H1 (cell line): ENCODE results near the gene DAB2IP.

Experiments used
- CTCF ChIP-seq, 3 experiments: IDR thresholded peaks; 1 replicate in 2 of 3; 2 replicates in 1 of 3; pipeline versions ENCODE4 v1.5.1 to v1.6.1; 2011; ENCODE audit warnings: low read length in 3 of 3, mild to moderate bottlenecking in 3 of 3, inconsistent platforms in 2 of 3, low read depth in 1 of 3, moderate library complexity in 1 of 3; ENCODE audit not compliant: insufficient read depth in 1 of 3; ENCODE audit errors: control extremely low read depth in 1 of 3
- EP300 ChIP-seq, 2 experiments: IDR thresholded peaks; 1 replicate in 1 of 2; 2 replicates in 1 of 2; pipeline ENCODE4 v1.6.1; 2011 to 2012; ENCODE audit warnings: low read depth in 2 of 2, low read length in 2 of 2, mild to moderate bottlenecking in 2 of 2, borderline replicate concordance in 1 of 2, inconsistent platforms in 1 of 2, moderate library complexity in 1 of 2
- HDAC2 ChIP-seq, 2 experiments: fragments of 300-600 bp in 1 of 2; sonication (generic) in 1 of 2; IDR thresholded peaks; 2 replicates each; pipeline ENCODE4 v1.6.1; 2011 to 2012; ENCODE audit warnings: low read depth in 2 of 2, low read length in 2 of 2, mild to moderate bottlenecking in 2 of 2, moderate library complexity in 2 of 2, borderline replicate concordance in 1 of 2, inconsistent platforms in 1 of 2
- JUND ChIP-seq: IDR thresholded peaks from 2 replicates; pipeline ENCODE4 v1.6.1; 2011; ENCODE audit warnings: mild to moderate bottlenecking, improper control_type of control experiment, low read length
- POLR2AphosphoS5 ChIP-seq: IDR thresholded peaks from 2 replicates; pipeline ENCODE4 v1.6.1; 2011; ENCODE audit warnings: low read depth, low read length
- RNF2 ChIP-seq: fragments of 200-900, 300-1000 bp; sonication (generic); IDR thresholded peaks from 2 replicates; pipeline ENCODE4 v1.7.1; 2016; ENCODE audit warnings: borderline replicate concordance, low read depth, mild to moderate bottlenecking, antibody characterized with exemption, low read length; ENCODE audit not compliant: poor library complexity, severe bottlenecking; ENCODE audit errors: missing control alignments
- SIRT6 ChIP-seq: IDR thresholded peaks from one replicate; pipeline ENCODE4 v1.7.1; 2012; ENCODE audit warnings: low read length, inconsistent platforms
- TEAD4 ChIP-seq: IDR thresholded peaks from 2 replicates; pipeline ENCODE4 v1.6.1; 2012; ENCODE audit warnings: low read depth, low read length, inconsistent platforms, mixed read lengths

- no peak for TF ChIP-seq POLR2AphosphoS5
- no peak for TF ChIP-seq CTCF (IDR thresholded peaks at IDR 0.05; ENCODE audit: control extremely low read depth in 1 of 3, insufficient read depth in 1 of 3, low read depth in 1 of 3, low read length in 3 of 3)
- no peak for TF ChIP-seq SIRT6
- no peak for TF ChIP-seq JUND
- TF ChIP-seq RNF2: no peak
- TF ChIP-seq TEAD4: no peak
- TF ChIP-seq HDAC2 (IDR thresholded peaks at IDR 0.05; ENCODE audit: borderline replicate concordance in 1 of 2, low read depth in 2 of 2, low read length in 2 of 2): no peak
- no peak for TF ChIP-seq EP300 (IDR thresholded peaks at IDR 0.05; ENCODE audit: borderline replicate concordance in 1 of 2, low read depth in 2 of 2, low read length in 2 of 2)
Measured at GRCh38 chr9:121741228-121741918, 89.9 kb downstream of the DAB2IP start.
